GM12878 (cell line): ENCODE data around the gene NADSYN1.

Source experiments
- ATF3 ChIP-seq: IDR thresholded peaks from 2 replicates; pipeline ENCODE4 v1.6.1; 2011; ENCODE audit warnings: low read depth, mild to moderate bottlenecking, low read length, moderate library complexity, borderline replicate concordance; ENCODE audit errors: extremely low read depth
- BHLHE40 ChIP-seq, 2 experiments: fragments of 450-650 bp in 1 of 2; IDR thresholded peaks; 2 replicates each; pipeline ENCODE4 v1.6.1; 2011 to 2017; ENCODE audit warnings: low read depth in 2 of 2, borderline replicate concordance in 1 of 2, improper control_type of control experiment in 1 of 2, low read length in 1 of 2, mild to moderate bottlenecking in 1 of 2
- CTCF ChIP-seq, 3 experiments: IDR thresholded peaks in 2 of 3; conservative IDR thresholded peaks in 1 of 3; 2 replicates each; pipeline ENCODE4 v1.5.1; 2011; ENCODE audit warnings: low read depth in 3 of 3, low read length in 3 of 3, mild to moderate bottlenecking in 3 of 3, control low read depth in 2 of 3, moderate library complexity in 2 of 3, inconsistent platforms in 1 of 3, mixed read lengths in 1 of 3; ENCODE audit not compliant: control insufficient read depth in 2 of 3, insufficient read depth in 1 of 3; ENCODE audit errors: extremely low read depth in 1 of 3
- EZH2 ChIP-seq: IDR thresholded peaks from 2 replicates; pipeline ENCODE4 v1.6.1; 2012; ENCODE audit warnings: low read depth, mild to moderate bottlenecking, control low read depth, inconsistent platforms, low read length, borderline replicate concordance; ENCODE audit not compliant: control insufficient read depth
- MXI1 ChIP-seq: fragments of 150-350 bp; IDR thresholded peaks from 2 replicates; pipeline ENCODE4 v1.6.1; 2011; ENCODE audit warnings: low read depth, mild to moderate bottlenecking, inconsistent platforms, low read length, improper control_type of control experiment

GRCh38 chr11:71473793-71474080, 20.7 kb downstream of the NADSYN1 start:
- TF ChIP-seq ATF3, result no peak
- no peak for TF ChIP-seq CTCF (IDR thresholded peaks at IDR 0.05 in 2 of 3, conservative IDR thresholded peaks at IDR 0.05 in 1 of 3; ENCODE audit: control insufficient read depth in 2 of 3, extremely low read depth in 1 of 3, insufficient read depth in 1 of 3, low read depth in 3 of 3, low read length in 3 of 3)
- TF ChIP-seq EZH2, result no peak
- no peak for TF ChIP-seq BHLHE40 (IDR thresholded peaks at IDR 0.05; ENCODE audit: borderline replicate concordance in 1 of 2, low read depth in 2 of 2, low read length in 1 of 2)
- TF ChIP-seq MXI1, result no peak
